NCI-H524 treated with DMSO at 0.1 percent for 48 hours (cell line): ENCODE results near the gene TEC.
"Not testable (repeated sequence)": the region's sequence is repeated elsewhere in the genome, so short reads cannot be mapped to it uniquely, and the experiment has no call there.

ENCODE experiments used
- DNase-seq: peaks from one replicate; lab custom pipeline; 2025; lab: John Stamatoyannopoulos, UW

The TEC gene

GRCh38 chr4:48242511-48243195, 27.0 kb downstream of the TEC start:
- no peak for DNase-seq

GRCh38 chr4:48241731-48242130, 27.9 kb downstream of the TEC start:
- no peak for DNase-seq

- DNase-seq = no peak
Observed at GRCh38 chr4:48237996-48238645, 31.5 kb downstream of the TEC start.

- DNase-seq = no peak
Observed at GRCh38 chr4:48235050-48235449, 34.6 kb downstream of the TEC start.

- DNase-seq = no peak
Observed at GRCh38 chr4:48234575-48234974, 35.1 kb downstream of the TEC start.

GRCh38 chr4:48228949-48229348, 40.7 kb downstream of the TEC start:
- no peak for DNase-seq

GRCh38 chr4:48227662-48228061, 42.0 kb downstream of the TEC start:
- no peak for DNase-seq

- DNase-seq = no peak
Observed at GRCh38 chr4:48226199-48226598, 43.4 kb downstream of the TEC start.

GRCh38 chr4:48225368-48226141, 44.1 kb downstream of the TEC start:
- DNase-seq = no peak

- DNase-seq = no peak
Observed at GRCh38 chr4:48224606-48225005, 45.0 kb downstream of the TEC start.

- no peak for DNase-seq
Observed at GRCh38 chr4:48223633-48224295, 45.9 kb downstream of the TEC start.

GRCh38 chr4:48222491-48222890, 47.1 kb downstream of the TEC start:
- no peak for DNase-seq

- not testable (repeated sequence) for DNase-seq
Observed at GRCh38 chr4:48219430-48219829, 50.2 kb downstream of the TEC start.

GRCh38 chr4:48216563-48216962, 53.1 kb downstream of the TEC start:
- no peak for DNase-seq

GRCh38 chr4:48215977-48216376, 53.7 kb downstream of the TEC start:
- DNase-seq = no peak

- no peak for DNase-seq
Observed at GRCh38 chr4:48212165-48212564, 57.5 kb downstream of the TEC start.

GRCh38 chr4:48210966-48211328, 58.7 kb downstream of the TEC start:
- no peak for DNase-seq

- no peak for DNase-seq
Observed at GRCh38 chr4:48205626-48206025, 64.0 kb downstream of the TEC start.

- no peak for DNase-seq
Observed at GRCh38 chr4:48205107-48205506, 64.5 kb downstream of the TEC start.

GRCh38 chr4:48203819-48204218, 65.8 kb downstream of the TEC start:
- no peak for DNase-seq

GRCh38 chr4:48197643-48198237, 71.9 kb downstream of the TEC start:
- DNase-seq = no peak
